ENCODE measurements around the gene BCAT1.
"Not testable (repeated sequence)": the region's sequence is repeated elsewhere in the genome, so short reads cannot be mapped to it uniquely, and the experiment has no call there.

DNA sequence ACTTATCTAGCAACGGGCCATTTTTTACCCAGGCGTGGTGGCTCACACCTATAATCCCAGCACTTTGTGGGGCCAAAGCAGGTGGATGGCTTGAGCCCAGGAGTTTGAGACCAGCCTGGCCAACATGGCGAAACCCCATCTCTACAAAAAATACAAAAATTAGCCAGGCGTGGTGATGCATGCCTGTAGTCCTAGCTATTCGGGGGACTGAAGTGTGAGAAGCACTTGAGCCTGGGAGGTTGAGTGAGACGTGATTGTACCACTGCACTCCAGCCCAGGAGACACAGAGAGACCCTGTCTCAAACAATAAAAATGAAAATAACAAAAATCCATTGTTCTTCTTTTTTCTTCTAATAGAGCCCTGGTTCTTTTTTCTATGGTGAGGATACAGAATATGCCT, 7.5 kb upstream of the BCAT1 start:
- TF ChIP-seq, protein P1, sequence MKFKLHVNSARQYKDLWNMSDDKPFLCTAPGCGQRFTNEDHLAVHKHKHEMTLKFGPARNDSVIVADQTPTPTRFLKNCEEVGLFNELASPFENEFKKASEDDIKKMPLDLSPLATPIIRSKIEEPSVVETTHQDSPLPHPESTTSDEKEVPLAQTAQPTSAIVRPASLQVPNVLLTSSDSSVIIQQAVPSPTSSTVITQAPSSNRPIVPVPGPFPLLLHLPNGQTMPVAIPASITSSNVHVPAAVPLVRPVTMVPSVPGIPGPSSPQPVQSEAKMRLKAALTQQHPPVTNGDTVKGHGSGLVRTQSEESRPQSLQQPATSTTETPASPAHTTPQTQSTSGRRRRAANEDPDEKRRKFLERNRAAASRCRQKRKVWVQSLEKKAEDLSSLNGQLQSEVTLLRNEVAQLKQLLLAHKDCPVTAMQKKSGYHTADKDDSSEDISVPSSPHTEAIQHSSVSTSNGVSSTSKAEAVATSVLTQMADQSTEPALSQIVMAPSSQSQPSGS (IDR thresholded peaks at IDR 0.05; ENCODE audit: low read length) = not testable (repeated sequence)
- TF ChIP-seq POLR2A (IDR thresholded peaks at IDR 0.05; ENCODE audit: control extremely low read depth in 1 of 2, low read depth in 2 of 2, low read length in 2 of 2); USF2 (IDR thresholded peaks at IDR 0.05; ENCODE audit: low read length); CTCF (IDR thresholded peaks at IDR 0.05; ENCODE audit: control extremely low read depth in 1 of 3, insufficient read depth in 1 of 3, low read depth in 1 of 3, low read length in 3 of 3); JUND (IDR thresholded peaks at IDR 0.05; ENCODE audit: low read length): not testable (repeated sequence)

All from H1 (cell line).